NCI-H2171 treated with DMSO at 0.1 percent for 48 hours (cell line): Measurements from ENCODE around the gene WDR48.

Experiments
- DNase-seq: peaks from one replicate; lab custom pipeline; 2025; lab: John Stamatoyannopoulos, UW

Gene WDR48

GRCh38 chr3:39140341-39140971 lies 88.6 kb downstream of the WDR48 start:
- no peak for DNase-seq

- no peak for DNase-seq
These were observed 89.6 kb downstream of the WDR48 start for GRCh38 chr3:39141171-39141995.

- no peak for DNase-seq
These were observed 90.3 kb downstream of the WDR48 start for GRCh38 chr3:39142067-39142466.

- DNase-seq = no peak
These were observed 91.5 kb downstream of the WDR48 start for GRCh38 chr3:39143051-39143885.

GRCh38 chr3:39144095-39144747 lies 92.4 kb downstream of the WDR48 start:
- peak; percentile 52 for DNase-seq

GRCh38 chr3:39144748-39145380 lies 93.0 kb downstream of the WDR48 start:
- no peak for DNase-seq

- no peak for DNase-seq
These were observed 94.3 kb downstream of the WDR48 start for GRCh38 chr3:39146083-39146501.
